OCI-LY3 (cell line): Measurements from ENCODE around the gene RAB3GAP2.
A peak's percentile ranks its signal among the peaks of the same experiment; 100 is the strongest.

Source experiments
- H2AFZ ChIP-seq: fragments of 200-600, 300-600 bp; shearing (Covaris generic); 2 replicates; pipeline ENCODE4 v1.6.0; 2014; ENCODE audit warnings: antibody characterized with exemption, low read depth, low read length
- H3K27ac ChIP-seq: fragments of 200-600, 300-600 bp; sonication (generic); 2 replicates; pipeline ENCODE4 v1.5.1; 2014; ENCODE audit warnings: mild to moderate bottlenecking, low read length, moderate library complexity, mixed read lengths
- H3K27me3 ChIP-seq: fragments of 200-600, 300-600 bp; sonication (generic); 2 replicates; pipeline ENCODE4 v1.6.1; 2014; ENCODE audit warnings: low read depth, low read length, mixed read lengths
- H3K36me3 ChIP-seq: fragments of 200-600, 300-600 bp; sonication (generic); replicated peaks from 2 replicates; pipeline ENCODE3; 2014; ENCODE audit warnings: low read depth, low read length, mixed read lengths
- H3K4me1 ChIP-seq: fragments of 300-600, 200-600 bp; sonication (generic); 2 replicates; pipeline ENCODE4 v1.6.1; 2014; ENCODE audit warnings: low read length, mixed read lengths
- H3K4me2 ChIP-seq: fragments of 200-600, 300-600 bp; sonication (generic); 2 replicates; pipeline ENCODE4 v1.6.1; 2014; ENCODE audit warnings: low read length, mixed read lengths
- H3K4me3 ChIP-seq: fragments of 300-600, 200-600 bp; sonication (generic); 2 replicates; pipeline ENCODE4 v1.5.1; 2014; ENCODE audit warnings: antibody characterized with exemption, mild to moderate bottlenecking, low read length, moderate library complexity
- H3K79me2 ChIP-seq: fragments of 300-600, 200-600 bp; shearing (Covaris generic); 2 replicates; pipeline ENCODE4 v1.6.1; 2014; ENCODE audit warnings: mild to moderate bottlenecking, low read length, mixed read lengths
- H3K9ac ChIP-seq: fragments of 300-600, 200-600 bp; shearing (Covaris generic); 2 replicates; pipeline ENCODE4 v1.6.0; 2014; ENCODE audit warnings: mild to moderate bottlenecking, low read length, moderate library complexity
- H3K9me3 ChIP-seq: fragments of 200-600, 300-600 bp; shearing (Covaris generic); 2 replicates; pipeline ENCODE4 v1.6.1; 2014; ENCODE audit warnings: low read length, mixed read lengths; ENCODE audit not compliant: insufficient read depth
- H4K20me1 ChIP-seq: fragments of 200-600, 300-600 bp; sonication (generic); 2 replicates; pipeline ENCODE4 v1.6.1; 2016; ENCODE audit warnings: low read length, mixed read lengths; ENCODE audit not compliant: insufficient read depth
- CTCF ChIP-seq: fragments of 200-600, 300-600 bp; sonication (generic); IDR thresholded peaks from 2 replicates; pipeline ENCODE4 v1.5.1; 2014; ENCODE audit warnings: antibody characterized with exemption, low read length, low read depth
- EZH2phosphoT487 ChIP-seq: fragments of 200-600 bp; shearing (Covaris generic); IDR thresholded peaks from 2 replicates; pipeline ENCODE4 v1.6.1; 2018; ENCODE audit warnings: antibody characterized with exemption, mixed run types, low read depth

RAB3GAP2 gene

GRCh38 chr1:220123889-220124288 is 148.4 kb downstream of the RAB3GAP2 start:
- no peak for TF ChIP-seq EZH2phosphoT487
- TF ChIP-seq CTCF, result peak; percentile 47
- no peak overlapping the region for H3K9ac ChIP-seq
- no peak overlapping the region for H2AFZ ChIP-seq

GRCh38 chr1:220123066-220123465 is 149.2 kb downstream of the RAB3GAP2 start:
- Histone ChIP-seq H3K4me1 (0 out of 2 replicates have a peak, but pooled peaks cover 2% of the 10 kb centered on the region), H3K27ac (no peak overlapping the region), H2AFZ (no peak overlapping the region), H3K79me2 (no peaks in the 10 kb centered on the region), H3K4me3 (no peak overlapping the region), H3K36me3 (peaks cover 6% of the 10 kb centered on the region), H3K4me2 (no peak overlapping the region), H3K9me3 (no peaks in the 10 kb centered on the region), H3K9ac (no peak overlapping the region), H4K20me1 (peaks cover 5% of the 10 kb centered on the region; the same call in 1 of the 2 replicates), H3K27me3 (no peaks in the 10 kb centered on the region)
- TF ChIP-seq EZH2phosphoT487 (no peak), CTCF (no peak)

More at GRCh38 chr1:220123889-220124288, 148.4 kb downstream of the RAB3GAP2 start:
- H3K79me2 ChIP-seq, result no peaks in the 10 kb centered on the region
- H3K4me3 ChIP-seq, result no peak overlapping the region
- H3K4me1 ChIP-seq, result 0 out of 2 replicates have a peak, but pooled peaks cover 2% of the 10 kb centered on the region
- H3K27me3 ChIP-seq, result no peaks in the 10 kb centered on the region
- peaks cover 5% of the 10 kb centered on the region; the same call in 1 of the 2 replicates for H4K20me1 ChIP-seq
- H3K9me3 ChIP-seq, result no peaks in the 10 kb centered on the region
- no peak overlapping the region for H3K4me2 ChIP-seq
- no peak overlapping the region for H3K27ac ChIP-seq
- peaks cover 11% of the 10 kb centered on the region for H3K36me3 ChIP-seq

- H3K4me3 ChIP-seq, result no peak overlapping the region
- TF ChIP-seq EZH2phosphoT487, result no peak
- no peak for TF ChIP-seq CTCF
- H3K27ac ChIP-seq, result no peak overlapping the region
- H3K4me2 ChIP-seq, result no peak overlapping the region
- H3K36me3 ChIP-seq, result peaks cover 5% of the 10 kb centered on the region
- H3K4me1 ChIP-seq, result 0 out of 2 replicates have a peak, but pooled peaks cover 2% of the 10 kb centered on the region
- no peaks in the 10 kb centered on the region for H3K9me3 ChIP-seq
- H4K20me1 ChIP-seq, result peaks cover 5% of the 10 kb centered on the region; the same call in 1 of the 2 replicates
- no peaks in the 10 kb centered on the region for H3K27me3 ChIP-seq
- H2AFZ ChIP-seq, result no peak overlapping the region
- no peak overlapping the region for H3K9ac ChIP-seq
- no peaks in the 10 kb centered on the region for H3K79me2 ChIP-seq
Measured at GRCh38 chr1:220121791-220122530, 150.3 kb downstream of the RAB3GAP2 start.

- TF ChIP-seq CTCF, result no peak
- TF ChIP-seq EZH2phosphoT487, result no peak
- no peak overlapping the region for H3K4me2 ChIP-seq
- no peaks in the 10 kb centered on the region for H3K79me2 ChIP-seq
- H3K27me3 ChIP-seq, result no peaks in the 10 kb centered on the region
- H3K36me3 ChIP-seq, result peaks cover 15% of the 10 kb centered on the region
- H3K4me3 ChIP-seq, result no peak overlapping the region
- H2AFZ ChIP-seq, result no peak overlapping the region
- H4K20me1 ChIP-seq, result no peaks in the 10 kb centered on the region
- H3K9ac ChIP-seq, result no peak overlapping the region
- no peaks in the 10 kb centered on the region for H3K9me3 ChIP-seq
- H3K4me1 ChIP-seq, result no peaks in the 10 kb centered on the region
- no peak overlapping the region for H3K27ac ChIP-seq
Measured at GRCh38 chr1:220119043-220119512, 153.2 kb downstream of the RAB3GAP2 start.
